HEK293 (cell line): ENCODE data around the gene TAF5L.
A peak's percentile ranks its signal among the peaks of the same experiment; 100 is the strongest.
"Not testable (repeated sequence)": the region's sequence is repeated elsewhere in the genome, so short reads cannot be mapped to it uniquely, and the experiment has no call there.

Source experiments
- CTCF ChIA-PET: fragments of 350-600 bp; formaldehyde crosslinking; extraction: SDS; loops from one replicate; lab custom pipeline; 2021; ENCODE audit warnings: antibody characterized with exemption; lab: Yijun Ruan, JAX
- POLR2A ChIA-PET: fragments of 300-600 bp; formaldehyde crosslinking; extraction: SDS; loops from one replicate; lab custom pipeline; 2020; ENCODE audit warnings: antibody characterized with exemption, inconsistent platforms; lab: Yijun Ruan, JAX
- H3K27ac ChIP-seq: fragments of 200-500 bp; sonication (Bioruptor generic); 2 replicates; pipeline ENCODE4 v1.5.1; 2014; ENCODE audit warnings: low read depth, low read length, control low read depth, inconsistent platforms; ENCODE audit errors: extremely low read depth
- H3K36me3 ChIP-seq, 2 experiments: fragments of 200-500 bp in 1 of 2; sonication (Bioruptor generic) in 1 of 2; 1 replicate in 1 of 2; 2 replicates in 1 of 2; pipeline ENCODE4 v1.5.1; 2014 to 2017; ENCODE audit warnings: inconsistent platforms in 2 of 2, low read length in 2 of 2; ENCODE audit not compliant: control insufficient read depth in 2 of 2, insufficient read depth in 1 of 2
- H3K4me1 ChIP-seq: fragments of 200-500 bp; sonication (Bioruptor generic); 2 replicates; pipeline ENCODE4 v1.5.1; 2014; ENCODE audit warnings: mild to moderate bottlenecking, low read length, inconsistent platforms; ENCODE audit not compliant: control insufficient read depth, insufficient read depth
- H3K4me3 ChIP-seq: 2 replicates; pipeline ENCODE4 v1.5.1; 2011; ENCODE audit warnings: low read depth, mild to moderate bottlenecking, control low read depth, low read length, moderate library complexity
- H3K9me3 ChIP-seq: fragments of 200-500 bp; sonication (Bioruptor generic); 2 replicates; pipeline ENCODE4 v1.5.1; 2014; ENCODE audit warnings: low read depth, low read length, inconsistent platforms; ENCODE audit not compliant: control insufficient read depth, insufficient read depth
- BCL11B ChIP-seq: fragments of 450-650 bp; formaldehyde crosslinking; IDR thresholded peaks from 2 replicates; pipeline ENCODE4 v1.5.1; 2016; ENCODE audit warnings: low read depth, missing biosample characterization, missing genetic modification characterization
- OSR2 ChIP-seq: fragments of 450-650 bp; formaldehyde crosslinking; IDR thresholded peaks from 2 replicates; pipeline ENCODE4 v1.5.1; 2016; ENCODE audit warnings: missing biosample characterization, missing genetic modification characterization
- PRDM4 ChIP-seq: fragments of 450-650 bp; formaldehyde crosslinking; IDR thresholded peaks from 2 replicates; pipeline ENCODE4 v1.5.1; 2017; ENCODE audit warnings: missing biosample characterization, missing genetic modification characterization
- ZBTB8A ChIP-seq: fragments of 450-650 bp; formaldehyde crosslinking; IDR thresholded peaks from 2 replicates; pipeline ENCODE4 v1.5.1; 2016; ENCODE audit warnings: missing biosample characterization, missing genetic modification characterization
- ZEB2 ChIP-seq: fragments of 450-650 bp; formaldehyde crosslinking; IDR thresholded peaks from 2 replicates; pipeline ENCODE4 v1.5.1; 2016; ENCODE audit warnings: missing biosample characterization, missing genetic modification characterization
- ZFHX2 ChIP-seq: fragments of 450-650 bp; formaldehyde crosslinking; conservative IDR thresholded peaks from 2 replicates; pipeline ENCODE4 v1.5.1; 2016; ENCODE audit warnings: missing biosample characterization, missing genetic modification characterization
- ZNF2 ChIP-seq: fragments of 450-650 bp; formaldehyde crosslinking; IDR thresholded peaks from 2 replicates; pipeline ENCODE4 v1.5.1; 2016; ENCODE audit warnings: missing biosample characterization, missing genetic modification characterization
- ZNF354C ChIP-seq: fragments of 450-650 bp; formaldehyde crosslinking; IDR thresholded peaks from 2 replicates; pipeline ENCODE4 v1.5.1; 2016; ENCODE audit warnings: missing biosample characterization, missing genetic modification characterization, low read depth, borderline replicate concordance
- ZNF449 ChIP-seq: fragments of 450-650 bp; formaldehyde crosslinking; IDR thresholded peaks from 2 replicates; pipeline ENCODE4 v1.5.1; 2017; ENCODE audit warnings: missing biosample characterization, mild to moderate bottlenecking, missing genetic modification characterization, moderate library complexity
- ZNF518A ChIP-seq: fragments of 450-650 bp; formaldehyde crosslinking; conservative IDR thresholded peaks from 2 replicates; pipeline ENCODE4 v1.5.1; 2016; ENCODE audit warnings: low read depth, missing biosample characterization, missing genetic modification characterization
- ZNF560 ChIP-seq: fragments of 450-650 bp; formaldehyde crosslinking; IDR thresholded peaks from 2 replicates; pipeline ENCODE4 v1.5.1; 2017; ENCODE audit warnings: missing biosample characterization, missing genetic modification characterization, borderline replicate concordance
- ZNF571 ChIP-seq: fragments of 450-650 bp; formaldehyde crosslinking; IDR thresholded peaks from 2 replicates; pipeline ENCODE4 v1.5.0; 2017; ENCODE audit warnings: missing biosample characterization, missing genetic modification characterization
- ZNF610 ChIP-seq: fragments of 450-650 bp; formaldehyde crosslinking; IDR thresholded peaks from 2 replicates; pipeline ENCODE4 v1.5.1; 2016; ENCODE audit warnings: missing biosample characterization, missing genetic modification characterization, borderline replicate concordance
- ZNF654 ChIP-seq: fragments of 450-650 bp; formaldehyde crosslinking; IDR thresholded peaks from 2 replicates; pipeline ENCODE4 v1.5.1; 2016; ENCODE audit warnings: low read depth, missing biosample characterization, missing genetic modification characterization
- ZNF792 ChIP-seq: fragments of 450-650 bp; formaldehyde crosslinking; IDR thresholded peaks from 2 replicates; pipeline ENCODE4 v1.5.1; 2016; ENCODE audit warnings: missing biosample characterization, missing genetic modification characterization
- ZNF837 ChIP-seq: fragments of 450-650 bp; formaldehyde crosslinking; IDR thresholded peaks from 2 replicates; pipeline ENCODE4 v1.5.1; 2016; ENCODE audit warnings: missing biosample characterization, missing genetic modification characterization
- ZNF843 ChIP-seq: fragments of 450-650 bp; formaldehyde crosslinking; IDR thresholded peaks from 2 replicates; pipeline ENCODE4 v1.5.1; 2016; ENCODE audit warnings: missing biosample characterization, missing genetic modification characterization

The TAF5L gene

GRCh38 chr1:229622641-229623120 is 3.2 kb downstream of the TAF5L start:
- H3K4me1 ChIP-seq, H3K9me3 ChIP-seq, H3K27ac ChIP-seq, H3K4me3 ChIP-seq, H3K36me3 ChIP-seq: not testable (repeated sequence)
- ChIA-PET CTCF (interaction anchor here (0.6 to 4.9 kb wide), 4 partner anchors 64 to 113 kb away, joined by 3 to 26 read pairs (median 5); partner anchors contain the start of gene ABCB10), POLR2A (interaction anchor here (0.5 to 8.3 kb wide), 3 partner anchors 59 to 969 kb away, joined by 3 to 102 read pairs (median 3); partner anchors contain the start of gene ABCB10)
- TF ChIP-seq ZFHX2 (tag by site-specific recombination) (0 out of 2 replicates have a peak, but pooled peaks have one; percentile 20), OSR2 (peak; percentile 63; the same call in 1 of the 2 replicates), ZEB2 (tag by site-specific recombination) (0 out of 2 replicates have a peak, but pooled peaks have one; percentile 11), ZBTB8A (peak; percentile 20; the same call in 1 of the 2 replicates)

GRCh38 chr1:229621663-229622062 is 4.3 kb downstream of the TAF5L start:
- CTCF ChIA-PET: interaction anchor here (0.6 to 1.4 kb wide), 2 partner anchors 63 to 545 kb away, joined by 3 to 4 read pairs; partner anchors contain the start of gene ABCB10

More at GRCh38 chr1:229621663-229622062, 4.3 kb downstream of the TAF5L start:
- POLR2A ChIA-PET: interaction anchor here (8.3 kb wide), 1 partner anchor 64 kb away, joined by 102 read pairs; the partner anchor contains the start of gene ABCB10
- Histone ChIP-seq H3K9me3 (no peaks in the 10 kb centered on the region), H3K4me3 (no peak overlapping the region), H3K4me1 (no peaks in the 10 kb centered on the region), H3K27ac (no peak overlapping the region), H3K36me3 (no peaks in the 10 kb centered on the region)
- TF ChIP-seq ZNF2 (tag by site-specific recombination) (no peak), BCL11B (tag by site-specific recombination) (no peak), ZNF560 (no peak), ZNF843 (tag by site-specific recombination) (no peak), ZNF354C (tag by site-specific recombination) (no peak), ZNF571 (tag by site-specific recombination) (no peak), ZNF610 (tag by site-specific recombination) (no peak), ZNF654 (no peak), ZNF792 (tag by site-specific recombination) (no peak), ZNF837 (no peak), ZNF449 (tag by site-specific recombination) (no peak), PRDM4 (tag by site-specific recombination) (no peak), ZNF518A (tag by site-specific recombination) (no peak)
